HEK293T (cell line): ENCODE data around the gene BRPF1.

Source experiments
- CTCF ChIA-PET: fragments of 350-600 bp; formaldehyde crosslinking; extraction: SDS; loops from one replicate; lab custom pipeline; 2021; ENCODE audit warnings: antibody characterized with exemption, inconsistent platforms; lab: Yijun Ruan, JAX
- POLR2A ChIA-PET: fragments of 350-600 bp; formaldehyde crosslinking; extraction: SDS; loops from one replicate; lab custom pipeline; 2020; ENCODE audit warnings: antibody characterized with exemption, inconsistent platforms; lab: Yijun Ruan, JAX
- DNase-seq: peaks from one replicate; pipeline ENCODE4 v3.0.0; 2012; ENCODE audit warnings: mixed read lengths; ENCODE audit errors: extremely low spot score
- ARNT ChIP-seq: fragments of 450-650 bp; IDR thresholded peaks from 2 replicates; pipeline ENCODE4 v1.6.1; 2017; ENCODE audit warnings: mild to moderate bottlenecking
- BHLHE40 ChIP-seq: fragments of 450-650 bp; IDR thresholded peaks from 2 replicates; pipeline ENCODE4 v1.6.1; 2016; ENCODE audit warnings: mild to moderate bottlenecking, moderate library complexity, borderline replicate concordance
- CTBP1 ChIP-seq: fragments of 450-650 bp; IDR thresholded peaks from 2 replicates; pipeline ENCODE4 v1.6.1; 2016; ENCODE audit warnings: borderline replicate concordance
- ELF4 ChIP-seq: fragments of 450-650 bp; IDR thresholded peaks from 2 replicates; pipeline ENCODE4 v1.6.1; 2017; ENCODE audit warnings: antibody characterized with exemption
- FOXA1 ChIP-seq: fragments of 450-650 bp; IDR thresholded peaks from 2 replicates; pipeline ENCODE4 v1.6.1; 2016; ENCODE audit warnings: mild to moderate bottlenecking
- FOXK2 ChIP-seq: fragments of 450-650 bp; IDR thresholded peaks from 2 replicates; pipeline ENCODE4 v1.6.1; 2016; ENCODE audit warnings: mild to moderate bottlenecking
- FOXM1 ChIP-seq: fragments of 450-650 bp; IDR thresholded peaks from 2 replicates; pipeline ENCODE4 v1.6.1; 2017; ENCODE audit warnings: mild to moderate bottlenecking, borderline replicate concordance
- HDGF ChIP-seq: fragments of 450-650 bp; IDR thresholded peaks from 2 replicates; pipeline ENCODE4 v1.6.1; 2017; ENCODE audit warnings: antibody characterized with exemption, borderline replicate concordance
- L3MBTL2 ChIP-seq: fragments of 450-650 bp; conservative IDR thresholded peaks from 2 replicates; pipeline ENCODE4 v1.6.1; 2016; ENCODE audit warnings: mild to moderate bottlenecking
- LEF1 ChIP-seq: fragments of 450-650 bp; IDR thresholded peaks from 2 replicates; pipeline ENCODE4 v1.6.1; 2017; ENCODE audit warnings: mild to moderate bottlenecking, borderline replicate concordance
- NFRKB ChIP-seq: fragments of 450-650 bp; IDR thresholded peaks from 2 replicates; pipeline ENCODE4 v1.6.1; 2016; ENCODE audit warnings: mild to moderate bottlenecking, moderate library complexity
- PKNOX1 ChIP-seq: fragments of 450-650 bp; IDR thresholded peaks from 2 replicates; pipeline ENCODE4 v1.6.1; 2016
- SP1 ChIP-seq: fragments of 450-650 bp; IDR thresholded peaks from 2 replicates; pipeline ENCODE4 v1.6.1; 2017
- SUZ12 ChIP-seq: fragments of 450-650 bp; IDR thresholded peaks from 2 replicates; pipeline ENCODE4 v1.6.1; 2016; ENCODE audit warnings: mild to moderate bottlenecking
- TARDBP ChIP-seq: fragments of 450-650 bp; IDR thresholded peaks from 2 replicates; pipeline ENCODE4 v1.6.1; 2016
- ZNF384 ChIP-seq: fragments of 450-650 bp; IDR thresholded peaks from 2 replicates; pipeline ENCODE4 v1.6.1; 2016

Gene BRPF1

GRCh38 chr3:9712415-9712814 is 19.1 kb upstream of the BRPF1 start:
- CTCF ChIA-PET = no interaction called here
- TF ChIP-seq PKNOX1 (no peak), HDGF (no peak), ELF4 (no peak), FOXM1 (no peak), LEF1 (no peak), L3MBTL2 (no peak), CTBP1 (no peak), BHLHE40 (no peak), SUZ12 (no peak), ARNT (no peak), NFRKB (no peak), FOXK2 (no peak), TARDBP (no peak), ZNF384 (no peak), FOXA1 (no peak), SP1 (no peak)
- DNase-seq = no peak
- POLR2A ChIA-PET = no interaction called here

- CTCF ChIA-PET = no interaction called here
- POLR2A ChIA-PET = no interaction called here
- DNase-seq = no peak
- no peak for TF ChIP-seq FOXA1
These were observed 18.4 kb upstream of the BRPF1 start for GRCh38 chr3:9713142-9713541.

GRCh38 chr3:9715136-9715535 is 16.4 kb upstream of the BRPF1 start:
- ChIA-PET POLR2A (no interaction called here), CTCF (no interaction called here)
- TF ChIP-seq FOXK2 (no peak), L3MBTL2 (no peak), ZNF384 (no peak), NFRKB (no peak), PKNOX1 (no peak), SP1 (no peak), FOXA1 (no peak), ARNT (no peak), CTBP1 (no peak), HDGF (no peak), TARDBP (no peak)
- no peak for DNase-seq

- CTCF ChIA-PET = interaction anchor here (0.6 to 1.2 kb wide), 2 partner anchors 11 to 405 kb away, joined by 3 to 7 read pairs; no protein-coding TSS in a partner anchor
- DNase-seq = peak; percentile 42
- POLR2A ChIA-PET = interaction anchor here (1.2 kb wide), 1 partner anchor 77 kb away, joined by 4 read pairs; the partner anchor contains the start of gene ARPC4
- TF ChIP-seq TARDBP (no peak), ARNT (no peak), L3MBTL2 (no peak), LEF1 (no peak), NFRKB (no peak), HDGF (no peak), FOXA1 (no peak), FOXK2 (no peak), PKNOX1 (no peak)
These were observed 15.6 kb upstream of the BRPF1 start for GRCh38 chr3:9715764-9716437.

- ChIA-PET CTCF (interaction anchor here (1.7 kb wide), 1 partner anchor 10 kb away, joined by 7 read pairs; no protein-coding TSS in a partner anchor), POLR2A (no interaction called here)
- DNase-seq = no peak
- TF ChIP-seq TARDBP = 0 out of 2 replicates have a peak, but pooled peaks have one; percentile 24
- no peak for TF ChIP-seq ZNF384
- TF ChIP-seq FOXM1 = no peak
- TF ChIP-seq BHLHE40 = no peak
- TF ChIP-seq HDGF = no peak
- no peak for TF ChIP-seq FOXA1
- TF ChIP-seq ELF4 = no peak
These were observed 14.6 kb upstream of the BRPF1 start for GRCh38 chr3:9716801-9717555.

GRCh38 chr3:9717563-9717962 is 14.0 kb upstream of the BRPF1 start:
- TF ChIP-seq ELF4 (no peak), ARNT (no peak), FOXK2 (no peak), SP1 (no peak), L3MBTL2 (no peak), TARDBP (no peak), SUZ12 (no peak)
- CTCF ChIA-PET = interaction anchor here (1.7 kb wide), 1 partner anchor 10 kb away, joined by 7 read pairs; no protein-coding TSS in a partner anchor

More at GRCh38 chr3:9717563-9717962, 14.0 kb upstream of the BRPF1 start:
- no peak for DNase-seq
- POLR2A ChIA-PET = interaction anchor here (1.2 kb wide), 1 partner anchor 75 kb away, joined by 3 read pairs; the partner anchor contains the start of genes ARPC4 and TADA3
